Measurements from ENCODE around the gene EOMES.
A peak's percentile ranks its signal among the peaks of the same experiment; 100 is the strongest.

GRCh38 chr3:27720899-27721716 is 1.0 kb downstream of the EOMES start:
- peak in 1 of 3 experiments; percentile 75 for TF ChIP-seq CTCF (optimal IDR thresholded peaks at IDR 0.05 in 1 of 3, IDR thresholded peaks at IDR 0.05 in 1 of 3, conservative IDR thresholded peaks at IDR 0.05 in 1 of 3; ENCODE audit: extremely low read depth in 1 of 3, insufficient read depth in 2 of 3, low read length in 3 of 3)
- TF ChIP-seq EZH2 (IDR thresholded peaks at IDR 0.05; ENCODE audit: low read length) = no peak

All from keratinocyte (primary cell).